GM12878 (cell line): ENCODE results near the gene NFKBIZ. TPM values are rescaled to one million over a fixed set of nuclear protein-coding genes. Genes with fewer than 3 reads are reported as not detected.
A peak's percentile ranks its signal among the peaks of the same experiment; 100 is the strongest.

Experiments used
- ATAC-seq: fragments of 200-7000 bp; cut with Tn5 transposase; 3 replicates; pipeline ENCODE4 v1.9.1; 2020; ENCODE audit warnings: mild to moderate bottlenecking, moderate library complexity
- BruUV-seq: library from RNA; stranded (reverse); fragments of 400-500 nt; replicated peaks from 2 replicates; lab custom pipeline; 2021; lab: Mats Ljungman, UMichigan
- CTCF ChIA-PET: fragments of 300-600 bp; sonication (Branson Sonifier 250); formaldehyde crosslinking; extraction: SDS; loops from one replicate; lab custom pipeline; 2021; ENCODE audit warnings: inconsistent platforms; lab: Yijun Ruan, JAX
- POLR2A ChIA-PET: fragments of 350-600 bp; formaldehyde crosslinking; extraction: SDS; loops from one replicate; lab custom pipeline; 2021; ENCODE audit warnings: inconsistent platforms; lab: Charles Lee
- RAD21 ChIA-PET: fragments of 300-600 bp; sonication (Branson Sonifier 250); formaldehyde crosslinking; loops from one replicate; lab custom pipeline; 2023; ENCODE audit warnings: antibody characterized with exemption; ENCODE audit not compliant: unreplicated experiment; lab: Charles Lee
- SMC1A ChIA-PET: fragments of 300-600 bp; sonication (Branson Sonifier 250); formaldehyde crosslinking; loops from one replicate; lab custom pipeline; 2023; ENCODE audit not compliant: unreplicated experiment, uncharacterized antibody; lab: Charles Lee
- DNase-seq: peaks from one replicate; pipeline ENCODE4 v3.0.0-alpha.2; 2011; ENCODE audit warnings: low read depth, low spot score
- FAIRE-seq: peaks from 3 replicates; lab custom pipeline; 2011; peaks lifted over from hg19 to GRCh38; lab: Jason Lieb, UNC
- H2AFZ ChIP-seq: 2 replicates; pipeline ENCODE4 v1.6.0; 2011; ENCODE audit warnings: low read depth, low read length, control low read depth; ENCODE audit not compliant: control insufficient read depth
- H3K27ac ChIP-seq: 2 replicates; pipeline ENCODE4 v1.5.1; 2011; ENCODE audit warnings: control low read depth; ENCODE audit not compliant: control insufficient read depth, insufficient read depth
- H3K27me3 ChIP-seq, 2 experiments: replicated peaks in 1 of 2; 2 replicates each; pipeline versions ENCODE4 v1.6.0 to v1.6.1; 2011; ENCODE audit warnings: low read length in 1 of 2; ENCODE audit not compliant: control insufficient read depth in 2 of 2, insufficient read depth in 2 of 2
- H3K36me3 ChIP-seq, 2 experiments: 2 replicates each; pipeline ENCODE4 v1.5.1; 2011; ENCODE audit warnings: low read length in 1 of 2; ENCODE audit not compliant: control insufficient read depth in 2 of 2, insufficient read depth in 2 of 2
- H3K4me1 ChIP-seq: 2 replicates; pipeline ENCODE4 v1.6.1; 2011; ENCODE audit warnings: mild to moderate bottlenecking, low read length, moderate library complexity, mixed read lengths; ENCODE audit not compliant: control insufficient read depth, insufficient read depth
- H3K4me2 ChIP-seq: 2 replicates; pipeline ENCODE4 v1.6.0; 2011; ENCODE audit warnings: control low read depth; ENCODE audit not compliant: control insufficient read depth, insufficient read depth
- H3K4me3 ChIP-seq: fragments of 200-600 bp; sonication (generic); 2 replicates; pipeline ENCODE4 v1.5.1; 2016
- H3K79me2 ChIP-seq: 2 replicates; pipeline ENCODE4 v1.6.0; 2011; ENCODE audit warnings: low read length; ENCODE audit not compliant: control insufficient read depth, insufficient read depth
- H3K9ac ChIP-seq: 2 replicates; pipeline ENCODE4 v1.8.0; 2011; ENCODE audit warnings: low read length, control low read depth, mixed read lengths; ENCODE audit not compliant: control insufficient read depth, insufficient read depth
- H3K9me3 ChIP-seq: replicated peaks from 3 replicates; pipeline ENCODE4 v1.5.1; 2011; ENCODE audit warnings: mild to moderate bottlenecking, low read length; ENCODE audit not compliant: control insufficient read depth, insufficient read depth
- H4K20me1 ChIP-seq: 2 replicates; pipeline ENCODE4 v1.6.0; 2011; ENCODE audit not compliant: control insufficient read depth, insufficient read depth
- CBX5 ChIP-seq: sonication (generic); IDR thresholded peaks from 2 replicates; pipeline ENCODE4 v1.6.1; 2016; ENCODE audit warnings: low read depth, moderate library complexity, mild to moderate bottlenecking, inconsistent platforms
- CTCF ChIP-seq, 3 experiments: IDR thresholded peaks in 2 of 3; conservative IDR thresholded peaks in 1 of 3; 2 replicates each; pipeline ENCODE4 v1.5.1; 2011; ENCODE audit warnings: low read depth in 3 of 3, low read length in 3 of 3, mild to moderate bottlenecking in 3 of 3, control low read depth in 2 of 3, moderate library complexity in 2 of 3, inconsistent platforms in 1 of 3, mixed read lengths in 1 of 3; ENCODE audit not compliant: control insufficient read depth in 2 of 3, insufficient read depth in 1 of 3; ENCODE audit errors: extremely low read depth in 1 of 3
- FOXK2 ChIP-seq: fragments of 450-650 bp; IDR thresholded peaks from 2 replicates; pipeline ENCODE4 v1.6.1; 2017; ENCODE audit warnings: mild to moderate bottlenecking, moderate library complexity
- JUND ChIP-seq: IDR thresholded peaks from 2 replicates; pipeline ENCODE4 v1.6.1; 2012; ENCODE audit warnings: low read depth, mild to moderate bottlenecking, low read length, improper control_type of control experiment, moderate library complexity
- NR2C1 ChIP-seq: fragments of 450-650 bp; IDR thresholded peaks from 2 replicates; pipeline ENCODE4 v1.6.1; 2017; ENCODE audit warnings: antibody characterized with exemption, mild to moderate bottlenecking, moderate library complexity
- PKNOX1 ChIP-seq: fragments of 450-650 bp; IDR thresholded peaks from 2 replicates; pipeline ENCODE4 v1.6.1; 2016; ENCODE audit warnings: mild to moderate bottlenecking
- RAD21 ChIP-seq: IDR thresholded peaks from 2 replicates; pipeline ENCODE4 v1.6.1; 2011; ENCODE audit warnings: mild to moderate bottlenecking, low read depth, low read length, moderate library complexity; ENCODE audit not compliant: insufficient read depth
- SMARCA5 ChIP-seq: fragments of 450-650 bp; IDR thresholded peaks from 2 replicates; pipeline ENCODE4 v1.6.1; 2017; ENCODE audit warnings: mild to moderate bottlenecking
- SMC3 ChIP-seq: IDR thresholded peaks from 2 replicates; pipeline ENCODE4 v1.6.1; 2011; ENCODE audit warnings: low read length, improper control_type of control experiment, borderline replicate concordance
- SUZ12 ChIP-seq: fragments of 200-600 bp; sonication (generic); IDR thresholded peaks from one replicate; pipeline ENCODE4 v1.6.1; 2018; ENCODE audit warnings: antibody characterized with exemption, mild to moderate bottlenecking; ENCODE audit not compliant: unreplicated experiment
- ZNF24 ChIP-seq: fragments of 450-650 bp; IDR thresholded peaks from 2 replicates; pipeline ENCODE4 v1.6.1; 2017; ENCODE audit warnings: antibody characterized with exemption, mild to moderate bottlenecking
- ZNF384 ChIP-seq: IDR thresholded peaks from 2 replicates; pipeline ENCODE4 v1.6.1; 2012; ENCODE audit warnings: low read depth, mild to moderate bottlenecking, low read length, improper control_type of control experiment, borderline replicate concordance
- ZNF687 ChIP-seq: fragments of 450-650 bp; IDR thresholded peaks from 2 replicates; pipeline ENCODE4 v1.6.1; 2017; ENCODE audit warnings: mild to moderate bottlenecking, moderate library complexity
- WGBS: methylation state at CpG from one replicate; pipeline ENCODE4 v1.1.6; 2016; ENCODE audit warnings: low lambda C conversion rate; ENCODE audit not compliant: insufficient replicate concordance, insufficient coverage; ENCODE audit errors: missing lambda C conversion rate; 5-methylcytosine and 5-hydroxymethylcytosine counted together
- in situ Hi-C: fragments of 300-500 bp; cut with MboI; formaldehyde crosslinking; loops from 9 replicates; pipeline ENCODE4 v1.14.3; 2018; ENCODE audit warnings: mixed read lengths
- intact Hi-C: fragments of 100-400 bp; cut with micrococcal nuclease; formaldehyde crosslinking; loops from one replicate; pipeline ENCODE4 v1.14.2; 2022; ENCODE audit not compliant: unreplicated experiment
- polyA plus RNA-seq, 11 experiments: library from polyadenylated mRNA; depleted of rRNA in 4 of 11; unstranded in 6 of 11; stranded (reverse) in 5 of 11; fragments of >200 nt; fragmentation: Nextera tagmentation in 4 of 11; fragmentation: Illumina TruSeq in 1 of 11; extraction: Ambion mirVana in 4 of 11; extraction: Trizol in 1 of 11; gene quantifications; 1 replicate in 1 of 11; 2 replicates in 10 of 11; pipeline versions ENCODE4 v1.2.1 to v1.2.3, GENCODE V29; 2011 to 2016; ENCODE audit warnings: inconsistent platforms in 2 of 11, missing spikeins in 2 of 11, low read depth in 1 of 11
- total RNA-seq, 4 experiments: library from RNA; depleted of rRNA in 3 of 4; stranded (reverse); fragments of >200 nt in 3 of 4; fragmentation: Illumina TruSeq in 1 of 4; extraction: Trizol in 1 of 4; gene quantifications; 2 replicates each; pipeline versions ENCODE4 v1.2.1 to v1.2.3, GENCODE V29; 2013 to 2021

Gene NFKBIZ
- total and polyA plus RNA-seq, 10 of the 15 experiments (the other 5 are each of a cell fraction or from before 2014, with no cell fraction given) = 6.3 to 53.8 (median 17.3) TPM

- intact Hi-C loops = loop anchor here (1.0 to 5.0 kb wide), 4 partner anchors 37 to 411 kb away; no protein-coding TSS in a partner anchor
- BruUV-seq = no TSS peak
- Histone ChIP-seq H3K4me2 (no peak overlapping the region), H3K27me3 (no peaks in the 10 kb centered on the region), H3K27ac (no peak overlapping the region), H3K79me2 (no peaks in the 10 kb centered on the region), H3K36me3 (peaks cover 0 to 5% of the 10 kb centered on the region in 2 experiments; a peak in 1 of 4 replicates), H3K9ac (no peak overlapping the region), H3K4me3 (no peak overlapping the region), H3K4me1 (peaks cover 20% of the 10 kb centered on the region), H2AFZ (no peak overlapping the region), H3K9me3 (peaks cover 2% of the 10 kb centered on the region; the same call in 1 of the 3 replicates), H4K20me1 (no peaks in the 10 kb centered on the region)
- ATAC-seq (peak; percentile 39), FAIRE-seq (no peak), DNase-seq (no peak)
- ChIA-PET POLR2A (interaction anchor here (0.7 to 1.9 kb wide), 7 partner anchors 11 to 411 kb away, joined by 3 to 15 read pairs (median 3); partner anchors contain the start of gene CEP97), SMC1A (interaction anchor here (0.8 to 19.7 kb wide), 53 partner anchors 8 to 723 kb away, joined by 3 to 949 read pairs (median 5); partner anchors contain the start of gene NFKBIZ), CTCF (interaction anchor here (0.6 to 15.9 kb wide), 61 partner anchors 9 to 723 kb away, joined by 3 to 1057 read pairs (median 4); partner anchors contain the start of genes CEP97, NFKBIZ and NXPE3), RAD21 (interaction anchor here (0.8 to 15.9 kb wide), 48 partner anchors 9 to 857 kb away, joined by 3 to 659 read pairs (median 4); partner anchors contain the start of genes CEP97 and NFKBIZ)
- TF ChIP-seq SUZ12 (no peak), PKNOX1 (no peak), SMC3 (peak; percentile 74; the same call in 1 of the 2 replicates), RAD21 (peak; percentile 91), NR2C1 (no peak), ZNF24 (peak; percentile 13; the same call in 1 of the 2 replicates), ZNF687 (no peak), CBX5 (no peak), JUND (no peak), ZNF384 (peak; percentile 74), CTCF (IDR thresholded peaks at IDR 0.05 in 2 of 3, conservative IDR thresholded peaks at IDR 0.05 in 1 of 3; ENCODE audit: control insufficient read depth in 2 of 3, extremely low read depth in 1 of 3, insufficient read depth in 1 of 3, low read depth in 3 of 3, low read length in 3 of 3) (peak; percentile 30 to 66 (median 50); a peak in 4 of 6 replicates), FOXK2 (no peak), SMARCA5 (0 out of 2 replicates have a peak, but pooled peaks have one; percentile 16)
- WGBS = 67% methylated on average over 7 of the region's 7 CpGs
- in situ Hi-C loops = loop anchor here (5.0 kb wide), 2 partner anchors 413 to 718 kb away; no protein-coding TSS in a partner anchor
These were observed 35.4 kb upstream of the NFKBIZ start for GRCh38 chr3:101813817-101814440.
